HepG2 (cell line): ENCODE data around the gene SEPTIN2. TPM values are rescaled to one million over a fixed set of nuclear protein-coding genes. Genes with fewer than 3 reads are reported as not detected.

ENCODE experiments used
- CERS6 ChIP-seq: sonication (generic); formaldehyde crosslinking; IDR thresholded peaks from 2 replicates; pipeline ENCODE4 v1.5.0; 2020; ENCODE audit warnings: missing genetic modification reagents
- CREBL2 ChIP-seq: sonication (generic); formaldehyde crosslinking; IDR thresholded peaks from 2 replicates; pipeline ENCODE4 v1.8.1; 2023; ENCODE audit warnings: missing genetic modification reagents, mild to moderate bottlenecking, borderline replicate concordance
- FOXO1 ChIP-seq: sonication (generic); formaldehyde crosslinking; IDR thresholded peaks from 2 replicates; pipeline ENCODE4 v1.4.0; 2020; ENCODE audit warnings: missing genetic modification reagents
- HNF1A ChIP-seq, 2 experiments: sonication (generic) in 1 of 2; formaldehyde crosslinking in 1 of 2; IDR thresholded peaks; 2 replicates each; pipeline versions ENCODE4 v1.4.0 to v1.6.1; 2016 to 2020; ENCODE audit warnings: borderline replicate concordance in 1 of 2, low read depth in 1 of 2, mild to moderate bottlenecking in 1 of 2, missing genetic modification reagents in 1 of 2
- MAX ChIP-seq: IDR thresholded peaks from 2 replicates; pipeline ENCODE4 v1.6.1; 2012; ENCODE audit warnings: inconsistent platforms
- MYPOP ChIP-seq: sonication (generic); formaldehyde crosslinking; IDR thresholded peaks from 2 replicates; pipeline ENCODE4 v1.8.1; 2023; ENCODE audit warnings: mild to moderate bottlenecking, moderate library complexity, missing genetic modification reagents
- PATZ1 ChIP-seq: sonication (generic); formaldehyde crosslinking; IDR thresholded peaks from 2 replicates; pipeline ENCODE4 v1.4.0; 2020; ENCODE audit warnings: missing genetic modification reagents
- RNF219 ChIP-seq: sonication (generic); formaldehyde crosslinking; IDR thresholded peaks from 2 replicates; pipeline ENCODE4 v1.5.0; 2020; ENCODE audit warnings: mild to moderate bottlenecking, missing genetic modification reagents
- SP1 ChIP-seq, 2 experiments: fragments of 450-650 bp in 1 of 2; sonication (generic) in 1 of 2; formaldehyde crosslinking in 1 of 2; IDR thresholded peaks; 2 replicates each; pipeline versions ENCODE4 v1.4.0 to v1.6.1; 2016 to 2020; ENCODE audit warnings: missing genetic modification reagents in 1 of 2
- SP5 ChIP-seq: IDR thresholded peaks from 2 replicates; pipeline ENCODE4 v1.6.1; 2016; ENCODE audit warnings: low read depth, borderline replicate concordance
- TSC22D2 ChIP-seq: sonication (generic); formaldehyde crosslinking; IDR thresholded peaks from 2 replicates; pipeline ENCODE4 v1.5.1; 2020; ENCODE audit warnings: missing genetic modification reagents, mild to moderate bottlenecking, borderline replicate concordance
- YEATS4 ChIP-seq: sonication (generic); formaldehyde crosslinking; IDR thresholded peaks from 2 replicates; pipeline ENCODE4 v1.4.0; 2020; ENCODE audit warnings: missing genetic modification reagents, borderline replicate concordance
- ZBTB42 ChIP-seq: sonication (generic); formaldehyde crosslinking; IDR thresholded peaks from 2 replicates; pipeline ENCODE4 v1.5.0; 2020; ENCODE audit warnings: mild to moderate bottlenecking, missing genetic modification reagents
- ZBTB7B ChIP-seq: sonication (generic); formaldehyde crosslinking; IDR thresholded peaks from 2 replicates; pipeline ENCODE4 v1.4.0; 2020; ENCODE audit warnings: missing genetic modification reagents
- ZFAT ChIP-seq: sonication (generic); formaldehyde crosslinking; conservative IDR thresholded peaks from 2 replicates; pipeline ENCODE4 v1.8.1; 2023; ENCODE audit warnings: missing genetic modification reagents, inconsistent platforms
- ZNF367 ChIP-seq: sonication (generic); formaldehyde crosslinking; IDR thresholded peaks from 2 replicates; pipeline ENCODE4 v1.4.0; 2020; ENCODE audit warnings: missing genetic modification reagents, borderline replicate concordance
- ZSCAN30 ChIP-seq: sonication (generic); formaldehyde crosslinking; IDR thresholded peaks from 2 replicates; pipeline ENCODE4 v1.5.0; 2020; ENCODE audit warnings: mild to moderate bottlenecking, missing genetic modification reagents
- polyA plus RNA-seq, 8 experiments: library from polyadenylated mRNA; depleted of rRNA in 3 of 8; stranded (reverse) in 7 of 8; unstranded in 1 of 8; fragments of >200 nt; fragmentation: Illumina TruSeq in 4 of 8; extraction: Trizol in 4 of 8; gene quantifications; 2 replicates each; pipeline versions ENCODE4 v1.2.1 to v1.2.3, GENCODE V29; 2011 to 2016; ENCODE audit warnings: low read depth in 4 of 8, missing spikeins in 1 of 8, mixed read lengths in 1 of 8; ENCODE audit not compliant: insufficient read depth in 1 of 8
- total RNA-seq, 5 experiments: library from RNA; depleted of rRNA; stranded (reverse); fragments of >200 nt; fragmentation: Illumina TruSeq; extraction: Trizol; gene quantifications; 2 replicates each; pipeline ENCODE4 v1.2.3, GENCODE V29; 2016; ENCODE audit warnings: low read depth in 1 of 5

SEPTIN2 gene
- total and polyA plus RNA-seq, 2 of the 13 experiments (the other 11 are each of a cell fraction or from before 2014, with no cell fraction given): 493 to 733 TPM

GRCh38 chr2:241271706-241272302 is 43.9 kb upstream of the SEPTIN2 start (continued):
- TF ChIP-seq CREBL2 (CRISPR knock-in tag): peak; percentile 36; the same call in 1 of the 2 replicates
- no peak for TF ChIP-seq SP1 (IDR thresholded peaks at IDR 0.05)
- TF ChIP-seq SP1 (CRISPR knock-in tag; IDR thresholded peaks at IDR 0.05): peak; percentile 62
- no peak for TF ChIP-seq ZNF367 (CRISPR knock-in tag)
- TF ChIP-seq TSC22D2 (CRISPR knock-in tag): no peak
- TF ChIP-seq HNF1A (IDR thresholded peaks at IDR 0.05; ENCODE audit: low read depth): no peak
- no peak for TF ChIP-seq HNF1A (CRISPR knock-in tag; IDR thresholded peaks at IDR 0.05; ENCODE audit: borderline replicate concordance)
- TF ChIP-seq CERS6 (CRISPR knock-in tag): no peak
- peak; percentile 47 for TF ChIP-seq PATZ1 (CRISPR knock-in tag)
- TF ChIP-seq RNF219: no peak
- 0 out of 2 replicates have a peak, but pooled peaks have one; percentile 23 for TF ChIP-seq SP5 (CRISPR knock-in tag)
- peak; percentile 53; the same call in 1 of the 2 replicates for TF ChIP-seq YEATS4 (CRISPR knock-in tag)
- TF ChIP-seq FOXO1: 0 out of 2 replicates have a peak, but pooled peaks have one; percentile 20
- TF ChIP-seq MAX: peak; percentile 89
- TF ChIP-seq ZBTB7B: no peak
- TF ChIP-seq ZBTB42 (CRISPR knock-in tag): no peak
- TF ChIP-seq MYPOP (CRISPR knock-in tag): no peak; the same call in 1 of the 2 replicates
- TF ChIP-seq ZSCAN30 (CRISPR knock-in tag): no peak
- TF ChIP-seq ZFAT (CRISPR knock-in tag): 0 out of 2 replicates have a peak, but pooled peaks have one; percentile 48
